NCI-H2227 (cell line): Measurements from ENCODE around the gene KLHL29.

Experiments
- DNase-seq: peaks from one replicate; lab custom pipeline; 2025; ENCODE audit not compliant: unreplicated experiment; lab: John Stamatoyannopoulos, UW

Gene KLHL29

GRCh38 chr2:23526835-23527790, 142.1 kb downstream of the KLHL29 start:
- no peak for DNase-seq

GRCh38 chr2:23528171-23528570, 143.2 kb downstream of the KLHL29 start:
- no peak for DNase-seq

- DNase-seq: no peak
Measured at GRCh38 chr2:23528690-23529089, 143.7 kb downstream of the KLHL29 start.

- DNase-seq: no peak
Measured at GRCh38 chr2:23529659-23530058, 144.7 kb downstream of the KLHL29 start.

GRCh38 chr2:23530206-23530908, 145.4 kb downstream of the KLHL29 start:
- DNase-seq: peak; percentile 79

GRCh38 chr2:23530909-23531276, 145.9 kb downstream of the KLHL29 start:
- DNase-seq: no peak

- no peak for DNase-seq
Measured at GRCh38 chr2:23531280-23531679, 146.3 kb downstream of the KLHL29 start.

GRCh38 chr2:23531881-23532280, 146.9 kb downstream of the KLHL29 start:
- DNase-seq: no peak

GRCh38 chr2:23532391-23533337, 147.7 kb downstream of the KLHL29 start:
- DNase-seq: peak; percentile 60

- peak; percentile 60 for DNase-seq
Measured at GRCh38 chr2:23533338-23533695, 148.3 kb downstream of the KLHL29 start.

- DNase-seq: no peak
Measured at GRCh38 chr2:23534771-23535170, 149.8 kb downstream of the KLHL29 start.

GRCh38 chr2:23536326-23536725, 151.3 kb downstream of the KLHL29 start:
- peak; percentile 73 for DNase-seq

GRCh38 chr2:23537991-23538390, 153.0 kb downstream of the KLHL29 start:
- DNase-seq: no peak

GRCh38 chr2:23538566-23538965, 153.6 kb downstream of the KLHL29 start:
- DNase-seq: no peak

GRCh38 chr2:23540804-23541360, 155.9 kb downstream of the KLHL29 start:
- DNase-seq: no peak

GRCh38 chr2:23541503-23542229, 156.7 kb downstream of the KLHL29 start:
- DNase-seq: no peak

- DNase-seq: no peak
Measured at GRCh38 chr2:23542230-23542789, 157.3 kb downstream of the KLHL29 start.

- DNase-seq: no peak
Measured at GRCh38 chr2:23543302-23543701, 158.3 kb downstream of the KLHL29 start.

- no peak for DNase-seq
Measured at GRCh38 chr2:23543728-23544127, 158.7 kb downstream of the KLHL29 start.
